HG03442 (cell line): ENCODE measurements around the gene PPM1F.
"Not testable (repeated sequence)": the region's sequence is repeated elsewhere in the genome, so short reads cannot be mapped to it uniquely, and the experiment has no call there.

ENCODE experiments used
- ATAC-seq: cut with Tn5 transposase; IDR thresholded peaks from one replicate; pipeline ENCODE4 v1.9.1; 2021; ENCODE audit warnings: mild to moderate bottlenecking, moderate library complexity; ENCODE audit not compliant: unreplicated experiment

PPM1F gene

GRCh38 chr22:21921729-21922128 lies 30.9 kb downstream of the PPM1F start:
- ATAC-seq = no peak

- no peak for ATAC-seq
These were observed 31.4 kb downstream of the PPM1F start for GRCh38 chr22:21921184-21921721.

- no peak for ATAC-seq
These were observed 32.1 kb downstream of the PPM1F start for GRCh38 chr22:21920341-21921183.

GRCh38 chr22:21919526-21920307 lies 32.9 kb downstream of the PPM1F start:
- ATAC-seq = no peak

- no peak for ATAC-seq
These were observed 34.0 kb downstream of the PPM1F start for GRCh38 chr22:21918466-21919185.

- no peak for ATAC-seq
These were observed 34.7 kb downstream of the PPM1F start for GRCh38 chr22:21917959-21918261.

GRCh38 chr22:21917181-21917958 lies 35.3 kb downstream of the PPM1F start:
- ATAC-seq = no peak

GRCh38 chr22:21916309-21916918 lies 36.2 kb downstream of the PPM1F start:
- ATAC-seq = no peak

- ATAC-seq = no peak
These were observed 36.9 kb downstream of the PPM1F start for GRCh38 chr22:21915624-21916308.

GRCh38 chr22:21914033-21914642 lies 38.5 kb downstream of the PPM1F start:
- ATAC-seq = not testable (repeated sequence)

- ATAC-seq = not testable (repeated sequence)
These were observed 42.3 kb downstream of the PPM1F start for GRCh38 chr22:21910367-21910766.

- no peak for ATAC-seq
These were observed 42.8 kb downstream of the PPM1F start for GRCh38 chr22:21909871-21910270.

GRCh38 chr22:21907638-21908522 lies 44.8 kb downstream of the PPM1F start:
- no peak for ATAC-seq

GRCh38 chr22:21905234-21905633 lies 47.4 kb downstream of the PPM1F start:
- ATAC-seq = not testable (repeated sequence)

GRCh38 chr22:21904250-21904789 lies 48.3 kb downstream of the PPM1F start:
- no peak for ATAC-seq

GRCh38 chr22:21903283-21903682 lies 49.4 kb downstream of the PPM1F start:
- ATAC-seq = no peak

GRCh38 chr22:21902296-21903087 lies 50.2 kb downstream of the PPM1F start:
- ATAC-seq = no peak
